Activated naive CD4-positive, alpha-beta T cell treated with anti-CD3 and anti-CD28 coated beads, Interleukin-2, amount 10 ng/mL, durations not matched to agents 7 days and 5 days (primary cell): Measurements from ENCODE around the gene AUH.

Experiments
- CTCF ChIA-PET: fragments of 350-600 bp; sonication (Branson Sonifier 250); formaldehyde crosslinking; loops from one replicate; lab custom pipeline; 2021; ENCODE audit warnings: antibody characterized with exemption; lab: Charles Lee
- DNase-seq: peaks from one replicate; pipeline ENCODE4 v3.0.0-alpha.2; 2020
- H3K27ac Mint-ChIP-seq: one replicate; pipeline ENCODE4 v1.8.0; 2021; ENCODE audit warnings: mild to moderate bottlenecking, moderate library complexity, mixed read lengths
- H3K27me3 Mint-ChIP-seq: one replicate; pipeline ENCODE4 v1.8.0; 2021; ENCODE audit warnings: mild to moderate bottlenecking, mixed read lengths
- H3K36me3 Mint-ChIP-seq: one replicate; pipeline ENCODE4 v1.8.0; 2021; ENCODE audit warnings: mixed read lengths
- H3K4me1 Mint-ChIP-seq: one replicate; pipeline ENCODE4 v1.8.0; 2021; ENCODE audit warnings: mixed read lengths
- H3K4me3 Mint-ChIP-seq: one replicate; pipeline ENCODE4 v1.8.0; 2021; ENCODE audit warnings: mild to moderate bottlenecking, moderate library complexity, mixed read lengths
- H3K9me3 Mint-ChIP-seq: one replicate; pipeline ENCODE4 v1.8.0; 2021; ENCODE audit warnings: mixed read lengths

The AUH gene

GRCh38 chr9:91221332-91221731 is 140.4 kb downstream of the AUH start:
- CTCF ChIA-PET = no interaction called here
- Mint-ChIP-seq H3K36me3 (peaks cover 29% of the 10 kb centered on the region), H3K4me3 (no peak overlapping the region), H3K9me3 (peaks cover 5% of the 10 kb centered on the region), H3K4me1 (peaks cover 7% of the 10 kb centered on the region), H3K27me3 (no peaks in the 10 kb centered on the region), H3K27ac (no peak overlapping the region)
- no peak for DNase-seq

- H3K4me1 Mint-ChIP-seq = peaks cover 7% of the 10 kb centered on the region
- H3K9me3 Mint-ChIP-seq = peaks cover 5% of the 10 kb centered on the region
- CTCF ChIA-PET = no interaction called here
- no peak overlapping the region for H3K27ac Mint-ChIP-seq
- DNase-seq = no peak
- H3K4me3 Mint-ChIP-seq = no peak overlapping the region
- peaks cover 30% of the 10 kb centered on the region for H3K36me3 Mint-ChIP-seq
- H3K27me3 Mint-ChIP-seq = no peaks in the 10 kb centered on the region
Measured at GRCh38 chr9:91220491-91221135, 141.1 kb downstream of the AUH start.

- CTCF ChIA-PET = no interaction called here
- Mint-ChIP-seq H3K36me3 (peaks cover 30% of the 10 kb centered on the region), H3K4me1 (peaks cover 5% of the 10 kb centered on the region), H3K27ac (no peak overlapping the region), H3K27me3 (no peaks in the 10 kb centered on the region), H3K4me3 (no peak overlapping the region), H3K9me3 (peaks cover 5% of the 10 kb centered on the region)
- no peak for DNase-seq
Measured at GRCh38 chr9:91220021-91220420, 141.7 kb downstream of the AUH start.

- CTCF ChIA-PET = no interaction called here
- Mint-ChIP-seq H3K9me3 (peaks cover 5% of the 10 kb centered on the region), H3K4me3 (no peak overlapping the region), H3K4me1 (peaks cover under 1% of the 10 kb centered on the region), H3K36me3 (peaks cover 30% of the 10 kb centered on the region), H3K27me3 (no peaks in the 10 kb centered on the region), H3K27ac (no peak overlapping the region)
- DNase-seq = no peak
Measured at GRCh38 chr9:91219557-91219956, 142.2 kb downstream of the AUH start.

GRCh38 chr9:91217388-91217787 is 144.3 kb downstream of the AUH start:
- Mint-ChIP-seq H3K27me3 (no peaks in the 10 kb centered on the region), H3K27ac (no peak overlapping the region), H3K9me3 (no peaks in the 10 kb centered on the region), H3K4me3 (no peak overlapping the region), H3K36me3 (peaks cover 35% of the 10 kb centered on the region), H3K4me1 (peaks cover 6% of the 10 kb centered on the region)
- CTCF ChIA-PET = no interaction called here
- no peak for DNase-seq

GRCh38 chr9:91214867-91215266 is 146.9 kb downstream of the AUH start:
- peaks cover 39% of the 10 kb centered on the region for H3K36me3 Mint-ChIP-seq
- no peak for DNase-seq
- peaks cover 2% of the 10 kb centered on the region for H3K9me3 Mint-ChIP-seq
- peaks cover 24% of the 10 kb centered on the region for H3K4me1 Mint-ChIP-seq
- H3K27ac Mint-ChIP-seq = no peak overlapping the region
- H3K27me3 Mint-ChIP-seq = no peaks in the 10 kb centered on the region
- CTCF ChIA-PET = no interaction called here
- H3K4me3 Mint-ChIP-seq = no peak overlapping the region

- H3K4me1 Mint-ChIP-seq = peaks cover 29% of the 10 kb centered on the region
- no peak for DNase-seq
- peaks cover 40% of the 10 kb centered on the region for H3K36me3 Mint-ChIP-seq
- CTCF ChIA-PET = no interaction called here
- no peaks in the 10 kb centered on the region for H3K27me3 Mint-ChIP-seq
- no peak overlapping the region for H3K4me3 Mint-ChIP-seq
- peaks cover 6% of the 10 kb centered on the region for H3K9me3 Mint-ChIP-seq
- H3K27ac Mint-ChIP-seq = no peak overlapping the region
Measured at GRCh38 chr9:91214086-91214485, 147.6 kb downstream of the AUH start.

GRCh38 chr9:91212596-91213243 is 149.0 kb downstream of the AUH start:
- peaks cover 34% of the 10 kb centered on the region for H3K36me3 Mint-ChIP-seq

GRCh38 chr9:91211919-91212318 is 149.8 kb downstream of the AUH start:
- peak; percentile 51 for DNase-seq

More at GRCh38 chr9:91212596-91213243, 149.0 kb downstream of the AUH start:
- H3K27ac Mint-ChIP-seq = peak overlapping the region; percentile 88
- H3K4me1 Mint-ChIP-seq = peaks cover 42% of the 10 kb centered on the region
- H3K4me3 Mint-ChIP-seq = peak overlapping the region; percentile 56
- no peaks in the 10 kb centered on the region for H3K27me3 Mint-ChIP-seq
- CTCF ChIA-PET = no interaction called here
- no peak for DNase-seq
- peaks cover 9% of the 10 kb centered on the region for H3K9me3 Mint-ChIP-seq

GRCh38 chr9:91211414-91211813 is 150.3 kb downstream of the AUH start:
- Mint-ChIP-seq H3K4me1 (peaks cover 55% of the 10 kb centered on the region), H3K9me3 (peaks cover 10% of the 10 kb centered on the region), H3K27ac (peak overlapping the region; percentile 88), H3K36me3 (peaks cover 33% of the 10 kb centered on the region), H3K4me3 (peak overlapping the region; percentile 56), H3K27me3 (no peaks in the 10 kb centered on the region)
- CTCF ChIA-PET = no interaction called here
- DNase-seq = no peak

More at GRCh38 chr9:91211919-91212318, 149.8 kb downstream of the AUH start:
- Mint-ChIP-seq H3K36me3 (peaks cover 32% of the 10 kb centered on the region), H3K9me3 (peaks cover 9% of the 10 kb centered on the region), H3K27me3 (no peaks in the 10 kb centered on the region), H3K4me1 (peaks cover 50% of the 10 kb centered on the region), H3K27ac (peak overlapping the region; percentile 88), H3K4me3 (peak overlapping the region; percentile 56)
- CTCF ChIA-PET = no interaction called here

GRCh38 chr9:91210318-91210717 is 151.4 kb downstream of the AUH start:
- Mint-ChIP-seq H3K27ac (no peak overlapping the region), H3K4me1 (peaks cover 60% of the 10 kb centered on the region), H3K4me3 (no peak overlapping the region), H3K27me3 (no peaks in the 10 kb centered on the region), H3K9me3 (peaks cover 16% of the 10 kb centered on the region), H3K36me3 (peaks cover 41% of the 10 kb centered on the region)
- CTCF ChIA-PET = interaction anchor here (1.1 to 1.2 kb wide), 2 partner anchors 11 to 148 kb away, joined by 3 to 4 read pairs; no protein-coding TSS in a partner anchor
- DNase-seq = no peak

GRCh38 chr9:91208837-91209236 is 152.9 kb downstream of the AUH start:
- Mint-ChIP-seq H3K9me3 (peaks cover 22% of the 10 kb centered on the region), H3K4me1 (peaks cover 68% of the 10 kb centered on the region), H3K27me3 (no peaks in the 10 kb centered on the region), H3K36me3 (peaks cover 49% of the 10 kb centered on the region), H3K27ac (peak overlapping the region; percentile 85), H3K4me3 (peak overlapping the region; percentile 53)
- DNase-seq = no peak
- CTCF ChIA-PET = interaction anchor here (0.7 to 2.3 kb wide), 7 partner anchors 9 to 218 kb away, joined by 3 to 7 read pairs (median 6); no protein-coding TSS in a partner anchor

- Mint-ChIP-seq H3K36me3 (peaks cover 47% of the 10 kb centered on the region), H3K4me3 (peak overlapping the region; percentile 53), H3K27me3 (no peaks in the 10 kb centered on the region), H3K9me3 (peaks cover 22% of the 10 kb centered on the region), H3K4me1 (peaks cover 66% of the 10 kb centered on the region), H3K27ac (peak overlapping the region; percentile 85)
- no peak for DNase-seq
- CTCF ChIA-PET = interaction anchor here (0.9 to 2.3 kb wide), 11 partner anchors 9 to 218 kb away, joined by 3 to 7 read pairs (median 4); no protein-coding TSS in a partner anchor
Measured at GRCh38 chr9:91208419-91208745, 153.3 kb downstream of the AUH start.

- H3K4me3 Mint-ChIP-seq = peak overlapping the region; percentile 53
- no peak for DNase-seq
- H3K36me3 Mint-ChIP-seq = peaks cover 46% of the 10 kb centered on the region
- CTCF ChIA-PET = interaction anchor here (0.9 to 2.3 kb wide), 11 partner anchors 8 to 218 kb away, joined by 3 to 7 read pairs (median 4); no protein-coding TSS in a partner anchor
- H3K9me3 Mint-ChIP-seq = peaks cover 25% of the 10 kb centered on the region
- no peaks in the 10 kb centered on the region for H3K27me3 Mint-ChIP-seq
- H3K4me1 Mint-ChIP-seq = peaks cover 67% of the 10 kb centered on the region
- peak overlapping the region; percentile 85 for H3K27ac Mint-ChIP-seq
Measured at GRCh38 chr9:91207729-91208418, 153.8 kb downstream of the AUH start.
